GM19328 (cell line): ENCODE data around the gene SORL1.

Source experiments
- ATAC-seq: cut with Tn5 transposase; IDR thresholded peaks from one replicate; pipeline ENCODE4 v1.9.1; 2021; ENCODE audit warnings: mild to moderate bottlenecking, moderate library complexity; ENCODE audit not compliant: unreplicated experiment

Gene SORL1

GRCh38 chr11:121559606-121560200 lies 107.6 kb downstream of the SORL1 start:
- no peak for ATAC-seq

DNA sequence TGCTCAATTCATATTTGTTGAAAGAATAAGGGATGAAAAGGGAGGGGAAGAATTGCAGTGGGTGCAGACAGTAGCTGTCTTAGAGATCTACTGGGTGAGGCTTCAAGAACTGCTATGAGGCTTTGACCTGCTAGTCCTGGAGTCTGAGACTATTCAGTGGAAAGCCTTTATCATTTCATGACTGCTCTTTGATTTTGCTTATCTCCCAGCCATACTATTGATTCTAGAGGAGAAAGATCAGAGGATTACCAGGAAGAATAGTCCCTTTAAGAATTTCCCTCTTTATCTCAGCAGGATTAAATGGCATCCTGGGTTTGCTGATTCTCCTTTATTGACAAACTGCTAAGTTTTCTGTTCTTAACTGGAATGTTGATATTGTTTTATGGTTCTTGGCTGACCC lies 108.1 kb downstream of the SORL1 start:
- no peak for ATAC-seq

DNA sequence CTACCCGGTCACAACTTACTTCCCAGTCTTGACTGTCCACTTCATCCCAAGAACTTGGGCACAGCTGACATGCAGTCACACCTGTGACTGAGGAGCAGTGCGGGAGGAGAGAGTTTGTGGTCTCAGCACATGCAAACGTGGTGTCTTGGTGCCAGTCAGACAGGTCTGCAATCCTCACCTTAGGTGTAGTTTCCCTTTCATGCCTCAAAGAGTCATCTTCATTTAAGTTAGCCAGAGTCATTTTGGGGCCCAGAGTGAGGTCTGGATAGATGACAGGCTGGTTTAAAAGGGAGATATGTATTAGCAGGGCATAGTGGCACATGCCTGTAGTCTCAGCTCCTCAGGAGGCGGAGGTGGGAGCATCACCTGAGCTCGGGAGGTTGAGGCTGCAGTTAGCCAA lies 109.1 kb downstream of the SORL1 start:
- ATAC-seq, result no peak

DNA sequence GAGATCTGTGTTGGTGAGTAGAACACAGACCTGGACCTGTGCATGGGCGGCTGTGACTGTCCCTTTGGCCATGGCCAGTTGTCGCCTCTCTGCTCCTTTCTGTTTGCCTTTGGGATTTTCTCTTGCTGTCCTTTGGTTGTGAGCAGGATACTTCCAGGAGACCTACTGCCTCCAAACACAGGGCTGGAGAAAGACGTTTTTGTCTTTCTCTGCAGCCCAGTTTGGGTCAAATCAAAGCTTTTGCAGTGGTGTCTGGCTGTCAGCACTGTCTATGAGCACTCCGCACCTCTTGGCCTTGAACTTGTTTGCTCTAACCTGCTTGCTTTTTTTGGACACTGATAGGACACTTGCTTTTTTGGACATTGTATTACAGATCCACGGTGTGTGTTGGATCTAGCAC lies 109.6 kb downstream of the SORL1 start:
- ATAC-seq, result no peak

DNA sequence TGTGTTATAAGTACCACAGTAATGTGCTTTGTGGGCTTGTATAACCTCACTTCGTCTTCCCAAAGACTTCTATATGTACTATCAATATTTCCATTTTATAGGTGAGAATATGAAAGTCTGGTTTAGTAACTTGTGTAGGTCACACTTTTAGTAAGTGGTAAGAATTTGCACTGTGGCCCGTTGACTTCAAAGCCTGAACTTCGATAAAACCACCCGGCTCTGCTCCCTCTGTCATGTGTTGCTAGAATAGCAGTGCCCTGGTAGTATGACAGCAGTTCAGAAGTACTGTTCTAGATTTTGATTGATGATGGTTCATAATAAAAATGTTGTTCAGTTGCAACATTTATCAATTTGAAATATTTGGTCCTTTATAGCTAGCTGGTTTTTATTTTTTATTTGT lies 110.9 kb downstream of the SORL1 start:
- ATAC-seq, result no peak

DNA sequence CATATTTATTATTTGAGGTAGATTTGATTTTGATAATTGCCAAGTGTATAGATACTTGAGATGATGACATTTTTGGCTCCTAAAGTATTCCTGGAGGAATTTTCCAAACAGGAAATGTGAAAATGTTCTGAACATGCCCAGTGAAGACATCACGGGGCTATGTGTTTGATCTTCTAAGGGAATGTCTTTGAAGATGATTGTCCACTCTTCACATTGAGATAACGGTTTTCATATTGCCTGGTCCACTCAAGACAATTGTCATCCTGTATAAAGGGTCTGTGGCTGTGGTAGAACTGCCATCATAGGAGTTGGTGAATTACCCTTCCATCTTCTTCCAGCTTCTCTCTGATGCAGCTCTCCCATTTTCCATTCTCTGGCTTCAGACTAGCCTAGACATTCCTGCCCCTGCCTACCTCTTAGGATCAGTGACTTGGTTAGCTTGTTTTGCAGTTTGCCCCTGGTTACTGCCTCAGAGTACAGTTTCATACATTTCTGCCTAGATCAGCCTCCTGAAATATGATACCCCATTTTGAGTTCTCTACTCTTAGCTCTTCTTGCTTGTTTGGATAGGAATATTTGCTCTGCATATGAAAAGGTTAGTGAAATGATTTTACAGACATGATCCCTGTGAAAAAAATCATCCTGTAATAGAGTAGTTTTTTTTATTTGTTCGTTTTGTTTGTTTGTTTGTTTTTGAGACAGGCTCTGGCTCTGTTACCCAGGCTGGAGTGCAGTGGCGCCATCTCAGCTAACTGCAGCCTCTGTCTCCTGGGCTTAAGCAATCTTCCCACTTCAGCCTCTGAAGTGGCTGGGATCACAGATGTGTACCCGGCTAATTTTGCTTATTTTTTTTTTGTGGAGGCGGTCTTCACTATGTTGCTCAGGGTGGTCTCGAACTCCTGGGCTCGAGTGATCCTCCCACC lies 112.0 kb downstream of the SORL1 start:
- ATAC-seq, result no peak

DNA sequence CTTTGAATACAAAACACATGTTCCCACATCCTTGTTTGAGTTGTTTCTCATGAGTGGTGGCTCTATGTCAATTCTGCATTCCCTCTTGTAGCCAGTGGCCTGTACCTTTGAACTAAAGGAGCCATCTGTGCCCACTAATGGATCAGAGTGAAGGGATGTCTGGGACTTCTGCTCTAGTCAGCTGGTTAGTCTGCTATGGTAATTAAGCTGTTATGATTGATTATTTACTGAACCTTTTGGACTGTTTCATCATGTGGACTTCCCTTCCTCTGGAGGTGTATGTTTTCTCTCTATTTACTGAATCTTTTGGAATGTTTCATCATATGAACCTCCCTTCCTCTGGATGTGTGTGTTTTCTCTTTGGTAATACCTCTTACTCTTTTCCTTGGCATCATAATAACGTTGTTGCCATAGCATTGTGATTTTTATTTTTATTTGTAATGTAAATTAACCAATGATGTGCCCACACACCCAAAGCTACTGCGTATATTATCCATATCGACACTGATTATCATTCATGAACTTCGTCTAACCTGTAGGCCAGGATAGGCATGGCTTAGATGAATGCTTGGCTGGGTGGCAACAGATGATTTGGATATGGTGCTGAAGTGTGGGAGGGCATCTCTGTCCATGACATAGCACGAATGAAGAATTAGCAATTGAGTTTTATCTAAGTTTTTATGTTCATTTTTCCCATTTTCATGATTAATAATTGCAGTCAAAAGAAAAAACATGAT lies 113.0 kb downstream of the SORL1 start:
- no peak for ATAC-seq

DNA sequence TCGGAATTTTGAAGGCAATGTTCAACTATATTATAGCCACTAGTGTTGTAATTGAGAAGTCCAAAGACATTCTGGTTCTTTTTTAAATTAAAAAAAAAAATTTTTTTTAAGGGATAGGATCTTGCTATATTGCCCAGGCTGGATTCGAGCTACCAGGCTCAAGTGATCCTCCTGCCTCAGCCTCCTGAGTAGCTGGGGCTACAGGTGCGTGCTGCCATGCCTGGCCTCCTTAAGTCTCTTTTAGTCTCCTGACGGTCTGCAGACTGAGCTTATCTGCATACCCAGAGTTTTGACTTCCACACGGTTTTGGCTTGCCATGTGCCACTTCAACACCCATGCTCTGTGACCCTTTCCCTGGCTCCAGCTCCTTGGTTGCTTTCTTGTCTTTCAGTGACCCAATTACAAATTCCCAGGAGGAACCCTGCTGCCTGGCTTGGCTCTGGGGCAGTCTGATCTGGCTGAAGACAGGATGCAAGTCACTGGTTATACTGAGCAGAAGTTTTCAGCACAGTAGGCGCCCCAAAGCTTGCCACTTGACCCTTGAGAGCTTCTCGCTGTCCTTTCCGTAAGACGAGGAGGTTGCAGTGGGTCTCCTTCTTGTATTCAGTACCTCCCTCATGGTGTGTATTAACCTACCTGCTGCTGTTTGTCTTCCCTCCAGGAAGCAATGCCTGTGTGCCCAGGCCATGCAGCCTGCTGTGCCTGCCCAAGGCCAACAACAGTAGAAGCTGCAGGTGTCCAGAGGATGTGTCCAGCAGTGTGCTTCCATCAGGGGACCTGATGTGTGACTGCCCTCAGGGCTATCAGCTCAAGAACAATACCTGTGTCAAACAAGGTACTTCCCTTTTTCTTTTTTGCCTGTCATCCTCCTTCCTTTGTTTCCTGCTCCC lies 114.4 kb downstream of the SORL1 start:
- ATAC-seq, result no peak

GRCh38 chr11:121567995-121568394 lies 115.9 kb downstream of the SORL1 start:
- no peak for ATAC-seq

- ATAC-seq, result peak; percentile 97
Observed at GRCh38 chr11:121569332-121570299, 117.5 kb downstream of the SORL1 start.

DNA sequence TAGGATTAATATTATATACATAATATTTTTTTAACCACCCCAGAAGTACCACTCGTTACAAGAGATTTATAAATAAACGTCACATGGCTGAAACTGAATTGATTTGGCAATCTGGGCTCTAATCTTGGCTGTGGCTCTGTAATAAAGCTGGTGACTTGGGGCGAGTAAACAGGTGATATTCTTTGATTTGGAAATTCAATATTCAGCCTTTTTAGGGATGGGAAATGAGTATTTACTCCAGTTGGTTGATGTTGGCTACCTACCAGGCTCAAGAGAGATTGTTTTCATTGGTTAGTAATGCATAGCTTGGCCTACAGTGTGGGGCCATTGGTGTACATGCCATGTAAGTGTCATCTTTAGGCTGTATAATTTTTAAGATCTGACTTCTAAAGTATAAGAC lies 118.3 kb downstream of the SORL1 start:
- no peak for ATAC-seq

- ATAC-seq, result no peak
Observed at GRCh38 chr11:121571506-121571905, 119.4 kb downstream of the SORL1 start.

- ATAC-seq, result no peak
Observed at GRCh38 chr11:121572571-121573059, 120.5 kb downstream of the SORL1 start.

DNA sequence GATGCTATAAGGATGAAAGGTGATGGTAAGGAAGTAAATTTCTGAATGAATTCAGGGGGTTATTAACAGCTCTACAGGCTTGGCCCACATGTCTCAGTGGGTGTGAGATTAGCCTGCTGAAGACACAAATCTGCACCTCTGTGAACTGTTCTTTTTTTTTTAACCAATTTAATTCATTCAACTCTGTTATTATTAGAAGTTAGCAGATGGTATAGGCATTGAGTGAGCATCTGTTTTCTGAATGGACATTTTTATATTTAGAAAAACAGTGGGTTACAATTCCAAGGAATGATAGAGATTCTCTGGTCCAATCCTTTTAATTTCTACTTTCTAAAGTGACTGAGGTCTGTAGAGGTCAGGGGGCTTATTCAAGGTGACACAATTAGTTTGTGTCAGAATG lies 122.7 kb downstream of the SORL1 start:
- no peak for ATAC-seq

- peak; percentile 54 for ATAC-seq
Observed at GRCh38 chr11:121575250-121575962, 123.3 kb downstream of the SORL1 start.

DNA sequence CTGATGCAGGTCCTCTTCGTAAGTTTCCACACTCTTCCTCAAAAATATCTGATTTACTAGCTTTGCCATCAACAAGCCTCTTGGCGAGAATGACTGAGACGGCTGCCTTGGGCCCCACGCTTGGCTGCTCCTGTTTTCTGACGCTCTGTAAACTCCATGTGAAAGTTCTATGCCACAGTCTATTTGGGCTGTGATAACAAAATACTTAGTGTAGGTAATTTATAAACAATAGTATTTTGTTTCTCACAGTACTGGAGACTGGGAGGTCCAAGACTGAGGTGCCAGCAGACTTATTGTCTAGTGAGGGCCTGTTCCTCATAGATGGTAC lies 123.8 kb downstream of the SORL1 start:
- ATAC-seq, result peak; percentile 23

GRCh38 chr11:121576531-121576930 lies 124.4 kb downstream of the SORL1 start:
- no peak for ATAC-seq

- no peak for ATAC-seq
Observed at GRCh38 chr11:121577106-121577848, 125.2 kb downstream of the SORL1 start.
